Fibroblast of villous mesenchyme (primary cell): Measurements from ENCODE around the gene SPTBN4. TPM values are rescaled to one million over a fixed set of nuclear protein-coding genes. Genes with fewer than 3 reads are reported as not detected.

ENCODE experiments used
- DNase-seq: peaks from one replicate; pipeline ENCODE4 v3.0.0-alpha.2; 2010; ENCODE audit warnings: low read depth
- H3K4me3 ChIP-seq: 2 replicates; pipeline ENCODE4 v1.5.1; 2011; ENCODE audit warnings: low read depth, mild to moderate bottlenecking, low read length
- CTCF ChIP-seq: IDR thresholded peaks from 2 replicates; pipeline ENCODE4 v1.5.1; 2012; ENCODE audit warnings: low read depth, mild to moderate bottlenecking, low read length; ENCODE audit not compliant: insufficient read depth
- total RNA-seq: library from RNA; depleted of rRNA; stranded (reverse); fragments of >200 nt; gene quantifications from 2 replicates; pipeline ENCODE4 v1.2.3, GENCODE V29; 2012

SPTBN4 gene
- total RNA-seq, 1 donor = 1.3 TPM

DNA sequence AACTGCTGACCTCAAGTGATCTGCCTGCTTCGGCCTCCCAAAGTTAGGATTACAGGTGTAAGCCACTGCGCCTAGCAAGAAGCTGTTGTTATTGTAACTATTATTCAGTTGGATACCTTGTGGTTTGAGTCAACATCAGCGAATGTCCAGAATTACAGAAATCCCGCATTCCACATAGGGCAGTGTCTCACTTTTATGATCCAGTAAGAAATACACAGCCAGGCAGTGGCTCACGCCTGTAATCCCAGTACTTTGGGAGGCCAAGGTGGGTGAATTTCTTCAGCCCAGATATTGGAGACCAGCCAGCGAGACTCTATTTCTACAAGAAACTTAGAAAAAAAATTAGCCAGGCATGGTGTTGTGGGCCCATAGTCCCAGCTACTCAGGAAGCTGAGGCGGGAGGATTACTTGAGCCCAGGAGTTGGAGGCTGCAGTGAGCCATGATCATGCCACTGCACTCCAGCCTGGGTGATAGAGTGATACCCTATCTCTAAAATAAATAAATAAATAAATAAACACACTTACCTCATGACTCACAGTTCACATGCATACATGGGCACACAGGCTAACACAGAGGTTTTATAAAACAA, 43.8 kb downstream of the SPTBN4 start:
- DNase-seq = no peak
- H3K4me3 ChIP-seq = no peak overlapping the region
- no peak for TF ChIP-seq CTCF

GRCh38 chr19:40511487-40511886, 44.7 kb downstream of the SPTBN4 start:
- no peak for TF ChIP-seq CTCF
- H3K4me3 ChIP-seq = no peak overlapping the region
- DNase-seq = no peak

GRCh38 chr19:40512110-40512472, 45.3 kb downstream of the SPTBN4 start:
- H3K4me3 ChIP-seq = no peak overlapping the region
- TF ChIP-seq CTCF = no peak
- DNase-seq = no peak

DNA sequence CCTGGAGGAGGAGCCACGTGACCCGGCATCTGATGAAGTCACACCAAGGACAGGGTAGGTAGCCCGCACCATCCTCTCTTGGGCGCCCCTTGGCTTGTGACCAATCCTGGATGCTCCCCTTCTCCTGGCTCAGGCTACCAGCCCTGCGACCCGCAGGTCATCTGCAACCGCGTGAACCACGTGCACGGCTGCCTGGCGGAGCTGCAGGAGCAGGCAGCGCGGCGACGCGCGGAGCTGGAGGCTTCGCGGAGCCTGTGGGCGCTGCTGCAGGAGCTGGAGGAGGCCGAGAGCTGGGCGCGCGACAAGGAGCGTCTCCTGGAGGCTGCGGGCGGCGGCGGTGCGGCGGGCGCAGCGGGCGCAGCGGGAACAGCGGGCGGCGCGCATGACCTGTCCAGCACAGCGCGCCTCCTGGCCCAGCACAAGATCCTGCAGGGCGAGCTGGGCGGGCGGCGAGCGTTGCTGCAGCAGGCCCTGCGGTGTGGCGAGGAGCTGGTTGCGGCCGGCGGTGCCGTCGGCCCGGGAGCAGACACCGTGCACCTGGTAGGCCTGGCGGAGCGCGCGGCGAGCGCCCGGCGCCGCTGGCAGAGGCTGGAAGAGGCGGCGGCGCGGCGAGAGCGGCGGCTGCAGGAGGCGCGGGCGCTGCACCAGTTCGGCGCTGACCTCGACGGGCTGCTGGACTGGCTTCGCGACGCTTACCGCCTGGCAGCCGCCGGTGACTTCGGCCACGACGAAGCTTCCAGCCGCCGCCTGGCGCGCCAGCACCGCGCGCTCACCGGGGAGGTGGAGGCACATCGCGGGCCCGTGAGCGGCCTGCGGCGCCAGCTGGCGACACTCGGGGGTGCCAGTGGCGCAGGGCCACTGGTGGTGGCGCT, 45.9 kb downstream of the SPTBN4 start:
- no peak for TF ChIP-seq CTCF
- H3K4me3 ChIP-seq = no peak overlapping the region
- no peak for DNase-seq

DNA sequence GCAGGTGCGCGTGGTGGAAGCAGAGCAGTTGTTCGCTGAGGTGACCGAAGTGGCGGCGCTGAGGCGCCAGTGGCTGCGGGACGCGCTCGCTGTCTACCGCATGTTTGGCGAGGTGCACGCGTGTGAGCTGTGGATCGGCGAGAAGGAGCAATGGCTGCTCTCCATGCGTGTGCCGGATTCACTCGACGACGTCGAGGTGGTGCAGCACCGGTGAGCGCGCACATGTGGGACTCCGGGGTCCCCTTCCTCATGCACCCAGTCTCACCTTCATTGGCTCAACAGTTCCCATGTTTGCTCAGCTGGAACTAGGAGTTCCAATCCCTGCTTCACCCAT, 46.5 kb downstream of the SPTBN4 start:
- no peak for TF ChIP-seq CTCF
- DNase-seq = no peak
- H3K4me3 ChIP-seq = no peak overlapping the region

- no peak overlapping the region for H3K4me3 ChIP-seq
- no peak for DNase-seq
- no peak for TF ChIP-seq CTCF
Observed at GRCh38 chr19:40513741-40514315, 47.0 kb downstream of the SPTBN4 start.
